Omental fat pad (tissue), 4 donors: Measurements from ENCODE around the gene SFI1. TPM values are rescaled to one million over a fixed set of nuclear protein-coding genes. Genes with fewer than 3 reads are reported as not detected.

Source experiments
- ATAC-seq: fragments of 150-250 bp; one replicate; pipeline ENCODE4 v1.9.1; 2016; ENCODE audit warnings: mild to moderate bottlenecking, moderate library complexity; ENCODE audit not compliant: low FRiP score
- DNase-seq: peaks from one replicate; pipeline ENCODE4 v3.0.0-alpha.2; 2019; ENCODE audit warnings: low spot score
- CTCF ChIP-seq, 3 donors: fragments of 450-650 bp; IDR thresholded peaks; one replicate each; pipeline ENCODE4 v1.5.1; 2016 to 2017; ENCODE audit warnings: antibody characterized with exemption in 3 of 3, mild to moderate bottlenecking in 3 of 3, moderate library complexity in 2 of 3
- total RNA-seq, 4 donors: library from RNA; depleted of rRNA; stranded (reverse); fragments of >200 nt; gene quantifications; one replicate each; pipeline ENCODE4 v1.1.0, GENCODE V29; 2016

Gene SFI1
- total RNA-seq, 4 donors from 2014 or later, result 8.8 to 19.9 (median 18.8) TPM

GRCh38 chr22:31622980-31623379, 126.6 kb downstream of the SFI1 start:
- DNase-seq (no peak), ATAC-seq (no peak)
- TF ChIP-seq CTCF (IDR thresholded peaks at IDR 0.05), result no peak

DNA sequence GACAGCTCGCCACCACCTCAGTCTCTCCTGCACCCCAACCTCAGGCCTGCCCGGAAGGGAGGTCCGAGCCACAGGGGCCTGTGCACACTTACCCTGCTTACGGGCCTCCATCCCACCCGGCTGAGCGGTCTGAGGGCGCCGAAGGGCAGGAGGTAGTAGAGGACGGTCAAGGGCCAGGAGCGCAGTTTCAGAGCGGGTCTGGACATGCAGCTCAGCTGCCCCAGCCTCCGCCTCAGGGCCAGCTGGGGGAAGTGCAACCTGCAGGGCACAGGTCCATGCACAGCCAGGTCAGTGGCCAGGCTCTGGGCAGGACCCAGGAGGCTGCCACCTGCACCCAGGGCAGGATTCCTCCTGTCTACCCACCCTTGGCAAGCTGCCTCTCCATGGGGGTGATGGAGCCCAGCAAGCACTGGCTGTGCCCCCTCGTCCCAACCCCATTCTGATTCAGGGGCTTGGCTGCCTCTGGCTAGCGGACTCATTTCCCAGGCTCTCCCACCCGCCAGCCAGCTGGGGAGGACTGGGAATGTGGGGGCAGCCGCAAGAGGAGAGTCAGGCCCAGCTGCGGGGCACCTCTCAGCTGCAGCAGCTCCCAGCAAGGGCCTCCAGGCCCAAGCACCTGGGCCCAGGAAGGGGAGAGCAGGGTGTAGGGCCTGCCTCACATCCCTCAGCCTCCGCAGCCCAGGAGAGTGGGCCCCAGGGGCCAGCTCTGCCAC, 127.4 kb downstream of the SFI1 start:
- ATAC-seq (no peak), DNase-seq (no peak)
- TF ChIP-seq CTCF (IDR thresholded peaks at IDR 0.05), result no peak

DNA sequence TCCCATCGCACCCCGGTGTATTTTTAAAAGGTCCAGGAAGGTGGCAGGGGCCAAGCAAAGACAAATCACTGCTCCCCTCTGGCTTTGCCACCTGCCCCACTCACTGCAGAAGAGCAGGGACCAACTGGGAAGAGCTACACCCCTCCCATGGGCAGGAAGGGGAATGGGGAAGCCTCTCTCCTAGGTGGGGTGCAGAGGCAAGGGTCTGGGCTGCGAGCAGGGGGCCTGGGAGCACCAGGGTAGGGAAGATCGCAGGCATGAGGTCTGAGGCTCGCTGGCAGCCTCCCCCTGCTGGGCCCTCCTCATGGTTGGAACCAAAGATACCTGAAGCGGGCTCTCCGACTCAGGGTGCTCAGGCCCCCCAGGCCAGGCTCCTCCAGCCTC, 128.9 kb downstream of the SFI1 start:
- ATAC-seq (no peak), DNase-seq (no peak)
- TF ChIP-seq CTCF (IDR thresholded peaks at IDR 0.05), result no peak

- DNase-seq, result no peak
- ATAC-seq, result peak; percentile 7
- no peak for TF ChIP-seq CTCF (IDR thresholded peaks at IDR 0.05)
These were observed 129.5 kb downstream of the SFI1 start for GRCh38 chr22:31625661-31626426.

- TF ChIP-seq CTCF (IDR thresholded peaks at IDR 0.05), result no peak
- ATAC-seq (no peak), DNase-seq (no peak)
These were observed 130.3 kb downstream of the SFI1 start for GRCh38 chr22:31626427-31627150.

DNA sequence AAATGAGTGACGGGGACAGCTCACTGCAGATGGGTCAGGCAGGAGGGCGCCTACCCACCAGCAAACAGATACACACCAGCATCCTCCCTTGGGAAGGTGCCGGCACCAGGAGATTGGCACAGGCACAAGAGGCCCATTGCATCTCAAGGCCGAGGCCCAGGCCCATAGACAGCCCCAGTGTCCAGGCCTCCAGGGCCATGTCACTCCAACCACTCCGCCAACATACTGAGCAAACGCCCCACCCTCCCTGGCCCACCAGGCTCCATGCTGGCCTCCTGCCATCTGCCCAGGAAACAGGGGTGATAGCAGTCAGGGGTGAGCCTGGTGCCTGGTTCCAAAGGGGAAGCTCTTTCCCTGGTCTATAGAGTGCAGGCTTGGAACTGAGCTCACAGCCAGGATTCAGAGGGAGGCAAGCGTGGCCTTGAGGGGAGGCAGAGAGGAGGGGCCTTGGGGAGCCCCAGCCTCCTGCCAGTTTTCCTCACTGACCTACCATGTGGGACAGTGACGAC, 130.9 kb downstream of the SFI1 start:
- ATAC-seq, result no peak
- no peak for TF ChIP-seq CTCF (IDR thresholded peaks at IDR 0.05)

More for the DNA sequence above, 130.9 kb downstream of the SFI1 start:
- DNase-seq, result no peak
